G401.6 (cell line): Measurements from ENCODE around the gene ALPP.
"Not testable (repeated sequence)": the region's sequence is repeated elsewhere in the genome, so short reads cannot be mapped to it uniquely, and the experiment has no call there.

Experiments
- FAIRE-seq: peaks from 2 replicates; lab custom pipeline; 2012; peaks lifted over from hg19 to GRCh38; lab: Jason Lieb, UNC

Gene ALPP

GRCh38 chr2:232406556-232407310, 28.2 kb downstream of the ALPP start, which contains the start of gene ALPG:
ALPG (plus strand) TSS chr2:232406844; CDS start chr2:232406895, 51 bp downstream.
- no peak for FAIRE-seq

GRCh38 chr2:232407428-232408150, 29.0 kb downstream of the ALPP start:
- not testable (repeated sequence) for FAIRE-seq

GRCh38 chr2:232408269-232408668, 29.7 kb downstream of the ALPP start:
- not testable (repeated sequence) for FAIRE-seq

GRCh38 chr2:232409617-232410016, 31.1 kb downstream of the ALPP start:
- not testable (repeated sequence) for FAIRE-seq

- FAIRE-seq: no peak
Observed at GRCh38 chr2:232410238-232410900, 31.8 kb downstream of the ALPP start.

- FAIRE-seq: no peak
Observed at GRCh38 chr2:232411901-232412629, 33.5 kb downstream of the ALPP start.

- no peak for FAIRE-seq
Observed at GRCh38 chr2:232412986-232413385, 34.4 kb downstream of the ALPP start.

- no peak for FAIRE-seq
Observed at GRCh38 chr2:232415138-232415690, 36.7 kb downstream of the ALPP start.

GRCh38 chr2:232415736-232416520, 37.4 kb downstream of the ALPP start:
- FAIRE-seq: no peak

- FAIRE-seq: no peak
Observed at GRCh38 chr2:232416521-232417470, 38.2 kb downstream of the ALPP start.

- no peak for FAIRE-seq
Observed at GRCh38 chr2:232417489-232417888, 38.9 kb downstream of the ALPP start.

GRCh38 chr2:232418056-232418455, 39.5 kb downstream of the ALPP start:
- FAIRE-seq: no peak

GRCh38 chr2:232418466-232419244, 40.1 kb downstream of the ALPP start:
- no peak for FAIRE-seq

- FAIRE-seq: no peak
Observed at GRCh38 chr2:232419245-232420072, 40.9 kb downstream of the ALPP start.

- no peak for FAIRE-seq
Observed at GRCh38 chr2:232420073-232420454, 41.5 kb downstream of the ALPP start.

GRCh38 chr2:232420463-232421188, 42.1 kb downstream of the ALPP start:
- FAIRE-seq: no peak

- FAIRE-seq: no peak
Observed at GRCh38 chr2:232421189-232421785, 42.7 kb downstream of the ALPP start.
